GOT3 (cell line): ENCODE measurements around the gene MAGOHB.
A peak's percentile ranks its signal among the peaks of the same experiment; 100 is the strongest.
"Not testable (repeated sequence)": the region's sequence is repeated elsewhere in the genome, so short reads cannot be mapped to it uniquely, and the experiment has no call there.

Experiments
- DNase-seq: peaks from one replicate; lab custom pipeline; 2025; ENCODE audit warnings: mixed read lengths; lab: John Stamatoyannopoulos, UW

The MAGOHB gene

GRCh38 chr12:10613349-10614055 lies at the start of gene MAGOHB:
TSS of gene MAGOHB (minus strand) at chr12:10613609. CDS start at chr12:10613532, 77 bp downstream.
- peak; percentile 82 for DNase-seq

GRCh38 chr12:10661338-10661737 lies 47.9 kb upstream of the MAGOHB start:
- DNase-seq = no peak

GRCh38 chr12:10654003-10654402 lies 40.6 kb upstream of the MAGOHB start:
- no peak for DNase-seq

GRCh38 chr12:10652192-10652591 lies 38.8 kb upstream of the MAGOHB start:
- no peak for DNase-seq

- not testable (repeated sequence) for DNase-seq
Observed at GRCh38 chr12:10646576-10646975, 33.2 kb upstream of the MAGOHB start.

GRCh38 chr12:10645910-10646309 lies 32.5 kb upstream of the MAGOHB start:
- DNase-seq = no peak

GRCh38 chr12:10641735-10642500 lies 28.5 kb upstream of the MAGOHB start:
- no peak for DNase-seq

- no peak for DNase-seq
Observed at GRCh38 chr12:10638728-10639127, 25.3 kb upstream of the MAGOHB start.

GRCh38 chr12:10636611-10637010 lies 23.2 kb upstream of the MAGOHB start:
- no peak for DNase-seq

GRCh38 chr12:10636124-10636523 lies 22.7 kb upstream of the MAGOHB start:
- DNase-seq = no peak

- DNase-seq = no peak
Observed at GRCh38 chr12:10635306-10635705, 21.9 kb upstream of the MAGOHB start.

- no peak for DNase-seq
Observed at GRCh38 chr12:10634427-10634826, 21.0 kb upstream of the MAGOHB start.

GRCh38 chr12:10633541-10633940 lies 20.1 kb upstream of the MAGOHB start:
- no peak for DNase-seq

- DNase-seq = no peak
Observed at GRCh38 chr12:10632226-10632625, 18.8 kb upstream of the MAGOHB start.

- DNase-seq = no peak
Observed at GRCh38 chr12:10624605-10625004, 11.2 kb upstream of the MAGOHB start.

- no peak for DNase-seq
Observed at GRCh38 chr12:10623131-10623530, 9.7 kb upstream of the MAGOHB start.

GRCh38 chr12:10621278-10621677 lies 7.9 kb upstream of the MAGOHB start:
- DNase-seq = no peak

GRCh38 chr12:10620078-10620779 lies 6.8 kb upstream of the MAGOHB start:
- no peak for DNase-seq

GRCh38 chr12:10618338-10618987 lies 5.1 kb upstream of the MAGOHB start:
- no peak for DNase-seq

- DNase-seq = no peak
Observed at GRCh38 chr12:10617863-10618262, 4.5 kb upstream of the MAGOHB start.

- no peak for DNase-seq
Observed at GRCh38 chr12:10615532-10615931, 2.1 kb upstream of the MAGOHB start.

GRCh38 chr12:10614056-10614370 lies 604 bp upstream of the MAGOHB start:
- DNase-seq = no peak

GRCh38 chr12:10612984-10613348 lies 443 bp downstream of the MAGOHB start:
- DNase-seq = no peak
